ENCODE data around the gene PKD1L1. TPM values are rescaled to one million over a fixed set of nuclear protein-coding genes. Genes with fewer than 3 reads are reported as not detected.

The PKD1L1 gene
- total RNA-seq, 1 experiment from 2014 or later, result 0.07 TPM

- H3K27me3 Mint-ChIP-seq (ENCODE audit: low read depth), result no peaks in the 10 kb centered on the region
- ATAC-seq, result no peak
- no peak for TF ChIP-seq NFYB (CRISPR knock-in tag; conservative IDR thresholded peaks at IDR 0.05; ENCODE audit: low read depth)
- TF ChIP-seq RORB (CRISPR knock-in tag; IDR thresholded peaks at IDR 0.05), result no peak
- H3K4me3 Mint-ChIP-seq, result no peak overlapping the region
- H3K36me3 Mint-ChIP-seq, result peaks cover 3% of the 10 kb centered on the region
- no peak overlapping the region for H3K27ac Mint-ChIP-seq
- CTCF ChIA-PET, result no interaction called here
- H3K9me3 Mint-ChIP-seq, result peaks cover 19% of the 10 kb centered on the region
- POLR2A ChIA-PET, result no interaction called here
- no peak for DNase-seq (ENCODE audit: low spot score)
- H3K4me1 Mint-ChIP-seq, result peaks cover 4% of the 10 kb centered on the region
Measured at GRCh38 chr7:47778153-47778661, 170.1 kb downstream of the PKD1L1 start.

GRCh38 chr7:47777531-47778152 is 170.6 kb downstream of the PKD1L1 start:
- Mint-ChIP-seq H3K27me3 (ENCODE audit: low read depth) (no peaks in the 10 kb centered on the region), H3K27ac (no peak overlapping the region), H3K4me1 (peaks cover 9% of the 10 kb centered on the region), H3K4me3 (no peak overlapping the region), H3K9me3 (peaks cover 19% of the 10 kb centered on the region), H3K36me3 (peaks cover 3% of the 10 kb centered on the region)
- ChIA-PET POLR2A (no interaction called here), CTCF (no interaction called here)
- no peak for TF ChIP-seq NFE2L1 (CRISPR knock-in tag; IDR thresholded peaks at IDR 0.05)
- no peak for TF ChIP-seq PRRX2 (CRISPR knock-in tag; IDR thresholded peaks at IDR 0.05)
- TF ChIP-seq USF2 (CRISPR knock-in tag; IDR thresholded peaks at IDR 0.05), result no peak
- no peak for TF ChIP-seq FOXP4 (CRISPR knock-in tag; IDR thresholded peaks at IDR 0.05)
- no peak for TF ChIP-seq ZNF416 (CRISPR knock-in tag; IDR thresholded peaks at IDR 0.05)
- no peak for TF ChIP-seq IRF2 (CRISPR knock-in tag; IDR thresholded peaks at IDR 0.05; ENCODE audit: borderline replicate concordance, low read depth)
- no peak for TF ChIP-seq SOX15 (CRISPR knock-in tag; IDR thresholded peaks at IDR 0.05)
- TF ChIP-seq ZNF317 (CRISPR knock-in tag; IDR thresholded peaks at IDR 0.05; ENCODE audit: borderline replicate concordance, low read depth), result no peak
- TF ChIP-seq ATF3 (CRISPR knock-in tag; conservative IDR thresholded peaks at IDR 0.05), result no peak
- TF ChIP-seq MXD4 (CRISPR knock-in tag; IDR thresholded peaks at IDR 0.05; ENCODE audit: borderline replicate concordance), result no peak
- TF ChIP-seq PREB (CRISPR knock-in tag; IDR thresholded peaks at IDR 0.05; ENCODE audit: borderline replicate concordance), result no peak
- no peak for TF ChIP-seq HMGA2 (CRISPR knock-in tag; IDR thresholded peaks at IDR 0.05)
- no peak for TF ChIP-seq ZNF532 (CRISPR knock-in tag; IDR thresholded peaks at IDR 0.05; ENCODE audit: borderline replicate concordance)
- no peak for TF ChIP-seq ZMAT4 (CRISPR knock-in tag; IDR thresholded peaks at IDR 0.05)
- no peak for TF ChIP-seq CDX4 (CRISPR knock-in tag; IDR thresholded peaks at IDR 0.05; ENCODE audit: borderline replicate concordance)
- ATAC-seq (no peak), DNase-seq (ENCODE audit: low spot score) (no peak)
